ENCODE measurements around the gene FGGY. TPM values are rescaled to one million over a fixed set of nuclear protein-coding genes. Genes with fewer than 3 reads are reported as not detected.
"Not testable (repeated sequence)": the region's sequence is repeated elsewhere in the genome, so short reads cannot be mapped to it uniquely, and the experiment has no call there.

The FGGY gene
- polyA plus RNA-seq, 4 donors = 5.7 to 24.3 (median 20.8) TPM

DNA sequence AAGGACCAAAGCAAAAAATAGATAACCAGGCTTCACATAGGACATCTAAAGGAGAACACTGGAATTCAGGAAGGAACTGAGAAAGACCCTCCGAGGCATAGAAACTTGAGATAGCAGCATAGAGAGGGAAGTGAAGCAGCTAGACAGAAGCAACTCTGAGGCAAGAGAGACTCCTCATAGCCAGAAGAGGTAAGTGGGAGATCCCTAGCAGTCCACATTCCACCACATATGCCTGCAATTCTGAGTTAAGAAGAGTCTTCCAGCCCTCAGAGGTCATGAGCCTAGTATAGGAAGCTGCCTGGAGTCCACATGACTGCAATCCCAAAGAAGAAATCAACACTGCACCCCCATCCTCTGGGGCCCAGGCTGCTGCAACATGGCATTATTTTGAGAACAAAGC, 13.9 kb upstream of the FGGY start:
- DNase-seq (ENCODE audit: low read depth in 4 of 4, low spot score in 3 of 4) = no peak

DNA sequence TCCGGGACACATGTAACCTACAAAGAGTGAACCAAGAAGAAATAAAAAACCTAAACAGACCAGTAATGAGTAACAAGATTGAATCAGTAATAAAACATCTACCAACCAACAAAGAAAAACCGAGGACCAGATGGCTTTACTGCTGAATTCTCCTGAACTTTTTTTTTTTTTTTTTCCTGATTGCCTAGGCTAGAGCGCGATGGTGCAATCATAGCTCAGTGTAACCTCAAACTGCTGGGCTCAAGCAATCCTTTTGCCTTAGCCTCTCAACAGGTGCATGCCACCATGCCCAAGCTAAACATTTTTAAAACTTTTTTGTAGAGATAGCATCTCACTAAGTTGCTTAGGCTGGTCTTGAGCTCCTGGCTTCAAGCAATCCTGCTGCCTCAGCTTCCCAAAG, 11.2 kb upstream of the FGGY start:
- no peak for DNase-seq (ENCODE audit: low read depth in 4 of 4, low spot score in 3 of 4)

- DNase-seq (ENCODE audit: low read depth in 4 of 4, low spot score in 3 of 4) = no peak
These were observed 8.8 kb upstream of the FGGY start for GRCh38 chr1:59288046-59288445.

DNA sequence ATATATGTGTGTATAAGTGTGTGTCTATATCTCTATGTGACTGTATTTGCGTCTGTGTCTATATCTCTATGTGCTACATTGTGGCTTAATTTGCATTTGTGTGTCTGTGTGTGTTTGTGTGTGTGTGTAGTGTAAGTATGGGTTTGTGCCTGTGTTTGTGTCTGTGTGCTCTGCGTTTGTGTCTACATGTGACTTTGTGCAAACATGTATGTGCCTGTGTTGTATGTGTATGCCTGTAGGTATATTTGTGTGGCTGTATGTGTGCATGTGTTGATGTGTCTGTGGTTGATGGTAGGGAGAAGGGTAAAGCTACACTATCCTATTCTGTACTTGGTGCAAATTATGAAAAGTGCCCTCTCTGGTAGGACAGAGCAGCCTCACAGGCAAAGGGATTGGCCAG, 7.3 kb upstream of the FGGY start:
- DNase-seq (ENCODE audit: low read depth in 4 of 4, low spot score in 3 of 4) = no peak

GRCh38 chr1:59290193-59290949, 6.5 kb upstream of the FGGY start:
- DNase-seq (ENCODE audit: low read depth in 4 of 4, low spot score in 3 of 4) = no peak

GRCh38 chr1:59291561-59291960, 5.3 kb upstream of the FGGY start:
- no peak for DNase-seq (ENCODE audit: low read depth in 4 of 4, low spot score in 3 of 4)

DNA sequence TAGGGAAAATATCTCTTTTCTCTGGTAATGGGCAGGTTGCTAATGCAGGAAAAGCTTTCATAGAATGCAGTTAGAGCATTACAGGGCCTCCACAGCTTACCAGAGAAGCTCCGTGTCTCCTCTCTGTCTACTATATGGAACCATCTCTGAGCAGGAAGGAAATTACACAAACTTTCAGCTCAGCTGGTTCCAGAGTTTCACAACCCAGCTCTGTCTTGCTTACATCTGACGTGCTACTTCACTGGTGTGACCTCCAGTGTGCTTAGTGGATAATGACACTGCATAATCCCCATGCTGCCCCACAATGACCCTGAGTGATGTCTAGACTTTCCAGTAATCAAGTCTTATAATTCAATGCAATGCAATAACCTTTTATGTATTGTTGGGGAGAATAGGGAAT, 4.3 kb upstream of the FGGY start:
- no peak for DNase-seq (ENCODE audit: low read depth in 4 of 4, low spot score in 3 of 4)

GRCh38 chr1:59293206-59293605, 3.7 kb upstream of the FGGY start:
- no peak for DNase-seq (ENCODE audit: low read depth in 4 of 4, low spot score in 3 of 4)

DNA sequence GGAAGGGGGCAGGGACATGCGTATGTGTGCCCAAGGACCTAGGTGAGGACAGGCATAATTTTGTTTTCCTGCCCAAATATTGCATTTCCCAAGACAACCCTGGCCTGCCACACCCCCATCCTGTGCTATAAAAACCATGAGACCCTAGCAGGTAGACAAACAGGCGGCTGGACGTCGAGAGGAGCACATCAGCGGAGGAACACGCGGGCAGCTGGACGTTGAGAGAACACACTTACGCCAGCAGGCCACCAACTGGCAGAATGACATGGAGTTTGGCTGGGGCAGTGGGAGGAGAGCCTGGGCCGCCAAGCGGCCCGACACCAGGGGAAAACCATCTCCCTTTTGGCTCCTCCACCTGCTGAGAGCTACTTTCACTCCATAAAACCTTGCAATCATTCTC, 3.0 kb upstream of the FGGY start:
- no peak for DNase-seq (ENCODE audit: low read depth in 4 of 4, low spot score in 3 of 4)

DNA sequence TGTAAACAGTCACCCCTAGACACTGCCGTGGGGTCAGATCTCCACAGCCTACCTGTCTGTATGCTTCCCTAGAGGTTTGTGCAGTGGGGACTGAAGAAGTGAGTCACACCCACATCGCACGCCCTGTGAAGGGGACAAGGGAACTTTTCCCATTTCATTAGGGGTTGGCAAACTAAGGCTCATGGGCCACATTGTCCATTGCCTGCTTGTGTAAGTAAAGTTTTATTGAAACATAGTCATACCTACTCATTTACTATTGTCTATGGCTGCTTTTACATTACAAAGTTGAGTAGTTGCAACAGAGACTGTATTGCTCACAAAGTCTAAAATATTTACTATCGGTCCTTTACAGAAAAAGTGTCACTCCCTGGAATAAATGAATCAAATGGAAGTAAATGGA, 2.5 kb upstream of the FGGY start:
- DNase-seq (ENCODE audit: low read depth in 4 of 4, low spot score in 3 of 4) = no peak

- no peak for DNase-seq (ENCODE audit: low read depth in 4 of 4, low spot score in 3 of 4)
These were observed 1.3 kb upstream of the FGGY start for GRCh38 chr1:59295618-59296017.

- no peak for DNase-seq (ENCODE audit: low read depth in 4 of 4, low spot score in 3 of 4)
These were observed 1.2 kb downstream of the FGGY start for GRCh38 chr1:59298026-59298583.

GRCh38 chr1:59298710-59299346, 1.9 kb downstream of the FGGY start:
- DNase-seq (ENCODE audit: low read depth in 4 of 4, low spot score in 3 of 4) = no peak

DNA sequence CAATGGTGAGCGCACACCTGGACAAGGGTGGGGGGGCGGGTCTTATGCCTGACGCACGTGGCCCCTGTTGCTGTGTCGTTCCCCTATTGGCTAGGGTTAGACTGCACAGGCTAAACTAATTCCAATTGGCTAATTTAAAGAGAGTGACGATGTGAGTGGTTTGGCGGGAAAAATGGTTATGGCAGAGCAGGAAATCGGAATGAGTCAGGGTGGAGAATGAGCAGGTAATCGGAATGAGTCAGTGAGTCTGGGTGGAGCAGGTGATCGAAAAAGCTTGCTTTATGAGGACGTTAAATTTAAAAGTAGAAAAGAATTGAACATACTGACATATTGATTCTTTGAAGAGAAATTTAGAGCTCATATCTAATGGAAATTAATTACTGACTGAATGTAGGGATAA, 2.8 kb downstream of the FGGY start:
- not testable (repeated sequence) for DNase-seq (ENCODE audit: low read depth in 4 of 4, low spot score in 3 of 4)

GRCh38 chr1:59302297-59302696, 5.4 kb downstream of the FGGY start:
- no peak for DNase-seq (ENCODE audit: low read depth in 4 of 4, low spot score in 3 of 4)

DNA sequence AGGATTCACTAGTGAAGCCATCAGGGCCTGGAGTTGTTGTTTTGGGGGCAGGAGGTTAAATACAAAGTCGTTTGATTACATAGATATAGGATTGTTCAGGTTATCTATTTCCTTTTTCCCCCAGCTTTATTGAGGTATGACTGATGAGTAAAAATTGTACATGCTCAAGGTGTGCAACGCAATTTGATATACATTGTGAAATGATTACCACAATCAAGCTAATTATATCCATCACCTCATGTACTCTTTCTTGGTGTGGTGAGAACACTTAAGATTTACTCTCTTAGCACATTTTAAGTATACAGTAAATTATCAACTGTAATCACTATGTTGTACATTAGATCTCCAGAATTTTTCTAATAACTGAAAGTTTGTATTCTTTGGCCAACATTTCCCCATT, 6.0 kb downstream of the FGGY start:
- DNase-seq (ENCODE audit: low read depth in 4 of 4, low spot score in 3 of 4) = no peak

GRCh38 chr1:59305188-59305587, 8.3 kb downstream of the FGGY start:
- no peak for DNase-seq (ENCODE audit: low read depth in 4 of 4, low spot score in 3 of 4)

- no peak for DNase-seq (ENCODE audit: low read depth in 4 of 4, low spot score in 3 of 4)
These were observed 10.7 kb downstream of the FGGY start for GRCh38 chr1:59307591-59307990.

DNA sequence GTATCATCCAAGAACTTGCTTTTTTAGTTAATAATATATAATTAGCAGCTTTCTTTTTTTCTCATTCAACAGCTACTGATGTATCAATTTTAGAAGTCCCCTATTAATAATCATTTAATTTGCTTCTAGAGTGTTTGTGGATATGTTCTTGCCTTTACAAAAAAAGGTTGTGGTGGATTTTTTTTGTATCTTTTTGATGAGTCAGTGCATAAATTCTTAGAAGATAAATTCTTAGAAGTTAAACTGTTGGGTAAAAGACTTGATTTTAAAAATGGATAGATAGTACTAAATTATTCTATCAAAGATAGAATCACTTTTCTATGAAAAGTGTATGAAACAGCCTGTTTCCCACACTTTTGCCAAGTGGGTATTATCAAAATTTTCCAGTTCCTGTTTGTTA, 11.9 kb downstream of the FGGY start:
- no peak for DNase-seq (ENCODE audit: low read depth in 4 of 4, low spot score in 3 of 4)

- DNase-seq (ENCODE audit: low read depth in 4 of 4, low spot score in 3 of 4) = no peak
These were observed 12.5 kb downstream of the FGGY start for GRCh38 chr1:59309392-59309791.

DNA sequence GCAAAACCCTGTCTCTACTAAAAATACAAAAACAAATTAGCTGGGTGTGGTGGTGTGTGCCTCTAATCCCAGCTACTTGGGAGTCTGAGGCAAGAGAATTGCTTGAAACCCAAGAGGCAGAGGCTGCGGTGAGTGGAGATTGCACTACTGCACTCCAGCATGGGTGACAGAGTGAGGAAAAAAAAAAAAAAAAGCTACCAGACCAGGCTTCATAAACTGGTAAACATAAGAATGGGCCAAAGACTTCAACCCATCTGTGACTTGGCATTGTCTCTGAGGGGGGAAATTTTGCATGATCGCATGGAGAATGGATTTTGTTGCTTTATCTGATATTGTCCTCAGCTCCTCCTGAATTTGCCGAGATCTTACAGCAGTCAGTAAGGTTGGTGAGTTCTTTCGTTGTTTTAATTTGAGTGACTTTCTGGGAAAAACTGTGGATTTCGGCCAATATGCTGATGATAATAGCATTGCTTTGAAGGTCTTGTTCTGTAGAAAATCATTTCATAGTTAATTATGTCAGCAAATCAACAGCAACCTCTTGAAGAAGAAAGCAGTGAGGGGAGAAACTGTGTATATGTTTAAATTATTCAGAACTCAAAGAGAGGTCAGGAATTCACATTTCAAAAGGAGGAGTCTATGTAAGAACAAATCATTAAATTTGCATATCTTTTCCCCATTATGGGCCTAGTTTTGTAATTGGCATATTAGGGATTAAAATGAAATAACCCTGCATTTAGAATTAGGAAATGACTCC, 13.1 kb downstream of the FGGY start:
- no peak for DNase-seq (ENCODE audit: low read depth in 4 of 4, low spot score in 3 of 4)
